Measurements from ENCODE around the gene SMYD1.

DNA sequence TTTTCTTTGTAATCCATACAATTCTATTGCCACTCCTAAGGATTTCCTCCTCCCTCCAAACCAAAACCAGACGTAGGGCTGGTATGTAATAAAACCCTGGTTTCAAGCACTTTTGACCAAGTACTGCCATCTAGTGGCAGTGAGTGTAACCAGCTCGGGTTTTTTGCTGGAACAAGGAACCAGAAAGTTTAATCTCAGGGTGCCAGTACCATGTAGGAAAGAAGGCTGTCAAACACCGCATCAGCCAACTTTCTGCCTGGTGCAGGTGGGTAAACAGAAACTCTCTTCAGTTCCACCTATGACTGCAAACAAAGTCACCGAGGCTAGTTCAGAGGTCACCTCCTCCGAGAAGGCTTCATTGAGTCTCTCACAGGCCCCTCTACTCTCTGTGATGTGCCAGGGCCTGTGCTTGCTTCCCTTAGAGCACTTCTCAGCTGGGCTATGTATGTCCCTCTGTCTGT lies 92.4 kb downstream of the SMYD1 start:
- TF ChIP-seq SP1 (IDR thresholded peaks at IDR 0.05) (no peak), ZNF384 (IDR thresholded peaks at IDR 0.05) (no peak), L3MBTL2 (conservative IDR thresholded peaks at IDR 0.05) (no peak), BHLHE40 (IDR thresholded peaks at IDR 0.05; ENCODE audit: borderline replicate concordance) (no peak), SUZ12 (IDR thresholded peaks at IDR 0.05) (no peak), TARDBP (IDR thresholded peaks at IDR 0.05) (no peak), FOXK2 (IDR thresholded peaks at IDR 0.05) (no peak), LEF1 (IDR thresholded peaks at IDR 0.05; ENCODE audit: borderline replicate concordance) (no peak), FOXM1 (IDR thresholded peaks at IDR 0.05; ENCODE audit: borderline replicate concordance) (no peak), ARNT (IDR thresholded peaks at IDR 0.05) (no peak), NFRKB (IDR thresholded peaks at IDR 0.05) (no peak)
